B cell (primary cell): ENCODE results near the gene TBX10.

Experiments used
- CTCF ChIP-seq: fragments of 200-600 bp; IDR thresholded peaks from one replicate; pipeline ENCODE4 v1.8.0; 2022; ENCODE audit warnings: antibody characterized with exemption, mild to moderate bottlenecking
- EZH2 ChIP-seq: IDR thresholded peaks from 2 replicates; pipeline ENCODE4 v1.6.1; 2012; ENCODE audit warnings: borderline replicate concordance, low read depth, mild to moderate bottlenecking, moderate library complexity, low read length; ENCODE audit not compliant: insufficient read depth, poor library complexity, severe bottlenecking

GRCh38 chr11:67630943-67631331, 8.6 kb downstream of the TBX10 start:
- peak; percentile 38 for TF ChIP-seq CTCF
- TF ChIP-seq EZH2, result no peak
